Endodermal cell (in vitro differentiated cells): Measurements from ENCODE around the gene IFI27. TPM values are rescaled to one million over a fixed set of nuclear protein-coding genes. Genes with fewer than 3 reads are reported as not detected.
A peak's percentile ranks its signal among the peaks of the same experiment; 100 is the strongest.

ENCODE experiments used
- DNase-seq: peaks from one replicate; pipeline ENCODE4 v3.0.0-alpha.2; 2017
- H3K27ac ChIP-seq: 2 replicates; pipeline ENCODE4 v1.5.1; 2013; ENCODE audit warnings: mild to moderate bottlenecking, low read depth, low read length, moderate library complexity
- H3K27me3 ChIP-seq: 2 replicates; pipeline ENCODE4 v1.6.1; 2013; ENCODE audit warnings: mild to moderate bottlenecking, low read length, moderate library complexity; ENCODE audit not compliant: insufficient read depth, control insufficient read depth, poor library complexity, severe bottlenecking
- H3K36me3 ChIP-seq: 2 replicates; pipeline ENCODE4 v1.7.0; 2013; ENCODE audit warnings: mild to moderate bottlenecking, low read length, moderate library complexity; ENCODE audit not compliant: control insufficient read depth, insufficient read depth
- H3K4me1 ChIP-seq: one replicate; pipeline ENCODE4 v1.7.0; 2013; ENCODE audit warnings: low read length; ENCODE audit not compliant: control insufficient read depth, insufficient read depth
- H3K4me3 ChIP-seq: 2 replicates; pipeline ENCODE4 v1.5.1; 2013; ENCODE audit warnings: mild to moderate bottlenecking, low read length, moderate library complexity
- H3K9ac ChIP-seq: 2 replicates; pipeline ENCODE4 v1.6.1; 2013; ENCODE audit warnings: mild to moderate bottlenecking, low read length, moderate library complexity; ENCODE audit not compliant: poor library complexity, severe bottlenecking; ENCODE audit errors: extremely low read depth
- H3K9me3 ChIP-seq: 2 replicates; pipeline ENCODE4 v1.6.1; 2013; ENCODE audit warnings: mild to moderate bottlenecking, low read length, moderate library complexity; ENCODE audit not compliant: control insufficient read depth
- H3K27ac Mint-ChIP-seq: 2 replicates; pipeline ENCODE4 v1.8.0; 2020; ENCODE audit warnings: mixed read lengths
- H3K27me3 Mint-ChIP-seq: 2 replicates; pipeline ENCODE4 v1.8.0; 2021; ENCODE audit warnings: mild to moderate bottlenecking, mixed read lengths; ENCODE audit not compliant: insufficient read depth
- H3K36me3 Mint-ChIP-seq: 2 replicates; pipeline ENCODE4 v1.8.0; 2020; ENCODE audit warnings: low read depth, mixed read lengths
- H3K4me1 Mint-ChIP-seq: 2 replicates; pipeline ENCODE4 v1.8.0; 2020; ENCODE audit warnings: mixed read lengths
- H3K4me3 Mint-ChIP-seq: 2 replicates; pipeline ENCODE4 v1.8.0; 2020; ENCODE audit warnings: mild to moderate bottlenecking, moderate library complexity, mixed read lengths
- H3K9me3 Mint-ChIP-seq: 2 replicates; pipeline ENCODE4 v1.8.0; 2020; ENCODE audit warnings: mild to moderate bottlenecking, mixed read lengths
- WGBS, 2 experiments: methylation state at CpG; one replicate each; pipeline versions ENCODE4 v1.1.5 to v1.1.7; 2013; ENCODE audit warnings: missing lambda C conversion rate in 2 of 2, mixed read lengths in 1 of 2; ENCODE audit not compliant: insufficient coverage in 1 of 2, insufficient read length in 1 of 2; 5-methylcytosine and 5-hydroxymethylcytosine counted together
- total RNA-seq, 2 donors: library from RNA; stranded (reverse); fragmentation: NEBNext Ultra II Directional in 1 of 2; extraction: Animal tissue kit (Norgen Biotek cat#: 25700) in 1 of 2; gene quantifications; 2 replicates in 1 of 2; 3 replicates in 1 of 2; pipeline ENCODE4 v1.2.1, GENCODE V29; 2021
- TF ChIP-seq, protein P1 (sequence below): fragments of 200-600 bp; sonication (generic); conservative IDR thresholded peaks from 2 replicates; pipeline ENCODE4 v1.5.0; 2021; ENCODE audit warnings: antibody characterized with exemption, mild to moderate bottlenecking

Gene IFI27
- total RNA-seq, 2 donors from 2014 or later = 1.9 to 9.0 TPM

GRCh38 chr14:94074534-94074933 lies 36.0 kb upstream of the IFI27 start:
- no peaks in the 10 kb centered on the region for H3K27me3 ChIP-seq
- H3K9me3 ChIP-seq = peaks cover 56% of the 10 kb centered on the region
- Mint-ChIP-seq H3K36me3 (peaks cover 75% of the 10 kb centered on the region), H3K9me3 (peaks cover 49% of the 10 kb centered on the region), H3K4me3 (no peak overlapping the region), H3K27me3 (no peaks in the 10 kb centered on the region), H3K4me1 (peaks cover 15% of the 10 kb centered on the region), H3K27ac (no peak overlapping the region)
- no peak for DNase-seq
- H3K9ac ChIP-seq = no peak overlapping the region
- peaks cover 36% of the 10 kb centered on the region for H3K36me3 ChIP-seq
- H3K4me1 ChIP-seq = no peaks in the 10 kb centered on the region
- TF ChIP-seq, protein P1, sequence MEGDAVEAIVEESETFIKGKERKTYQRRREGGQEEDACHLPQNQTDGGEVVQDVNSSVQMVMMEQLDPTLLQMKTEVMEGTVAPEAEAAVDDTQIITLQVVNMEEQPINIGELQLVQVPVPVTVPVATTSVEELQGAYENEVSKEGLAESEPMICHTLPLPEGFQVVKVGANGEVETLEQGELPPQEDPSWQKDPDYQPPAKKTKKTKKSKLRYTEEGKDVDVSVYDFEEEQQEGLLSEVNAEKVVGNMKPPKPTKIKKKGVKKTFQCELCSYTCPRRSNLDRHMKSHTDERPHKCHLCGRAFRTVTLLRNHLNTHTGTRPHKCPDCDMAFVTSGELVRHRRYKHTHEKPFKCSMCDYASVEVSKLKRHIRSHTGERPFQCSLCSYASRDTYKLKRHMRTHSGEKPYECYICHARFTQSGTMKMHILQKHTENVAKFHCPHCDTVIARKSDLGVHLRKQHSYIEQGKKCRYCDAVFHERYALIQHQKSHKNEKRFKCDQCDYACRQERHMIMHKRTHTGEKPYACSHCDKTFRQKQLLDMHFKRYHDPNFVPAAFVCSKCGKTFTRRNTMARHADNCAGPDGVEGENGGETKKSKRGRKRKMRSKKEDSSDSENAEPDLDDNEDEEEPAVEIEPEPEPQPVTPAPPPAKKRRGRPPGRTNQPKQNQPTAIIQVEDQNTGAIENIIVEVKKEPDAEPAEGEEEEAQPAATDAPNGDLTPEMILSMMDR = no peak
- peak overlapping the region; percentile 65 for H3K4me3 ChIP-seq
- 98 to 100% methylated on average over 1 to 2 of the region's 3 CpGs for WGBS, 2 experiments
- H3K27ac ChIP-seq = no peak overlapping the region

- 100% methylated on average over 1 to 2 of the region's 2 CpGs for WGBS, 2 experiments
- Mint-ChIP-seq H3K27ac (no peak overlapping the region), H3K4me1 (peaks cover 20% of the 10 kb centered on the region), H3K9me3 (peaks cover 44% of the 10 kb centered on the region), H3K4me3 (no peak overlapping the region), H3K36me3 (peaks cover 71% of the 10 kb centered on the region), H3K27me3 (no peaks in the 10 kb centered on the region)
- H3K27me3 ChIP-seq = no peaks in the 10 kb centered on the region
- H3K4me1 ChIP-seq = no peaks in the 10 kb centered on the region
- H3K9me3 ChIP-seq = peaks cover 52% of the 10 kb centered on the region
- TF ChIP-seq, protein P1 = no peak
- H3K4me3 ChIP-seq = peak overlapping the region; percentile 60
- H3K9ac ChIP-seq = no peak overlapping the region
- DNase-seq = no peak
- no peak overlapping the region for H3K27ac ChIP-seq
- peaks cover 36% of the 10 kb centered on the region for H3K36me3 ChIP-seq
Measured at GRCh38 chr14:94075008-94075407, 35.5 kb upstream of the IFI27 start.

- no peak for DNase-seq
- H3K4me3 ChIP-seq = peak overlapping the region; percentile 90
- H3K9me3 ChIP-seq = peaks cover 35% of the 10 kb centered on the region
- H3K9ac ChIP-seq = no peak overlapping the region
- no peaks in the 10 kb centered on the region for H3K4me1 ChIP-seq
- TF ChIP-seq, protein P1 = no peak
- Mint-ChIP-seq H3K27me3 (no peaks in the 10 kb centered on the region), H3K4me1 (peaks cover 26% of the 10 kb centered on the region), H3K4me3 (no peak overlapping the region), H3K36me3 (peaks cover 51% of the 10 kb centered on the region), H3K9me3 (peaks cover 22% of the 10 kb centered on the region), H3K27ac (no peak overlapping the region)
- 95 to 99% methylated on average over 7 of the region's 7 CpGs for WGBS, 2 experiments
- H3K27me3 ChIP-seq = no peaks in the 10 kb centered on the region
- H3K36me3 ChIP-seq = peaks cover 36% of the 10 kb centered on the region
- H3K27ac ChIP-seq = no peak overlapping the region
Measured at GRCh38 chr14:94077111-94077821, 33.3 kb upstream of the IFI27 start.
